ENCODE results near the gene ARL6IP4. TPM values are rescaled to one million over a fixed set of nuclear protein-coding genes. Genes with fewer than 3 reads are reported as not detected.

The ARL6IP4 gene
- total RNA-seq, 2 experiments from 2014 or later, result 140 to 142 TPM

DNA sequence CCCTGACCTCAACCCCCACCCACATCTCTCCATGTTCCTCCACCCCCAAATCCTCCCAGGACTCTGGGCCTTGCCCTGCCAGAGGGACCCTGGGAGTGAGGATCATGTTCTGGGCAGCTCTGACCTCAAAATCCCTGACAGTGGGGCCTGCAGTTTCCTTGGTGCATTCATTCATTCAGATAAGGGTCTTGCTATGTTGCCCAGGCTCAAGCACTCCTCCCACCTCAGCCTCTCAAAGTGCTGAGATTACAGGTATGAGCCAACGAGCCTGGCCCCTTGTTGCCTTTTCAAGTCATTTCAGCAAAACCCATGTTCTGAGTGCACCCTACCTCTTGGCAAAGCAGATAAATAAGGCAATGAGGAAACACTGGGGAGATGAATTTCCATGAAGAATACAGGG lies 29.6 kb downstream of the ARL6IP4 start:
- H3K4me1 Mint-ChIP-seq (ENCODE audit: low read depth), result no peaks in the 10 kb centered on the region
- no peak overlapping the region for H3K27ac Mint-ChIP-seq

DNA sequence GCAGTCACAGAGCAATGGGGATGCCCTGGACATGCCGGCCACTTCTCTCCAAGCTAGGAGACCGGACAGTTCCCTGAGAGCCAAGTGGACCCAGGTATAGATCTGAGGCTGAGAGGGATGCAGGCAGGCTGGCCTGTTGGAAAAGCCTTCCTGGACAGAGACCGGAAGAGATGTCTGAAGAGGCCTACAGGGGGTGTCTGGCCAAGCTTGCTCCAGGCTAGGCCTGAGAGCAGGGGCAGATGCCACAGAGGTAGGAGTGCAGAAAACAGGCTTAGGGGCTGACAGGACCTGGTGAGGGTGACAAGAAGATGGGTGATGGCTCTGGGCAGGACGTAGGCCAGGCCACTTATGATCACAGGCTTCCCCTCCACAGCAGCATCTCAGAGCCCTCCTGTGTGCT lies 30.2 kb downstream of the ARL6IP4 start:
- TF ChIP-seq, protein P1, sequence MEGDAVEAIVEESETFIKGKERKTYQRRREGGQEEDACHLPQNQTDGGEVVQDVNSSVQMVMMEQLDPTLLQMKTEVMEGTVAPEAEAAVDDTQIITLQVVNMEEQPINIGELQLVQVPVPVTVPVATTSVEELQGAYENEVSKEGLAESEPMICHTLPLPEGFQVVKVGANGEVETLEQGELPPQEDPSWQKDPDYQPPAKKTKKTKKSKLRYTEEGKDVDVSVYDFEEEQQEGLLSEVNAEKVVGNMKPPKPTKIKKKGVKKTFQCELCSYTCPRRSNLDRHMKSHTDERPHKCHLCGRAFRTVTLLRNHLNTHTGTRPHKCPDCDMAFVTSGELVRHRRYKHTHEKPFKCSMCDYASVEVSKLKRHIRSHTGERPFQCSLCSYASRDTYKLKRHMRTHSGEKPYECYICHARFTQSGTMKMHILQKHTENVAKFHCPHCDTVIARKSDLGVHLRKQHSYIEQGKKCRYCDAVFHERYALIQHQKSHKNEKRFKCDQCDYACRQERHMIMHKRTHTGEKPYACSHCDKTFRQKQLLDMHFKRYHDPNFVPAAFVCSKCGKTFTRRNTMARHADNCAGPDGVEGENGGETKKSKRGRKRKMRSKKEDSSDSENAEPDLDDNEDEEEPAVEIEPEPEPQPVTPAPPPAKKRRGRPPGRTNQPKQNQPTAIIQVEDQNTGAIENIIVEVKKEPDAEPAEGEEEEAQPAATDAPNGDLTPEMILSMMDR (IDR thresholded peaks at IDR 0.05), result no peak
- Mint-ChIP-seq H3K36me3 (ENCODE audit: low read depth) (peaks cover 64% of the 10 kb centered on the region), H3K4me3 (no peak overlapping the region), H3K9me3 (no peaks in the 10 kb centered on the region), H3K4me1 (ENCODE audit: low read depth) (no peaks in the 10 kb centered on the region), H3K27ac (no peak overlapping the region), H3K27me3 (no peaks in the 10 kb centered on the region)
- CTCF ChIA-PET, result no interaction called here
- no peaks in the 10 kb centered on the region for H3K4me1 ChIP-seq (ENCODE audit: insufficient read depth, low read length)
- H3K4me3 ChIP-seq (ENCODE audit: low read length), result no peak overlapping the region
- no peaks in the 10 kb centered on the region for H3K27me3 ChIP-seq (ENCODE audit: control insufficient read depth in 1 of 2, insufficient read depth in 2 of 2, low read length in 2 of 2)
- no peaks in the 10 kb centered on the region for H3K9me3 ChIP-seq (ENCODE audit: control insufficient read depth in 1 of 2, insufficient read depth in 1 of 2, low read length in 2 of 2)
- intact Hi-C loops (cut with DNase I, micrococcal nuclease), result no loop called here
- POLR2A ChIA-PET, result no interaction called here
- DNase-seq, result no peak
- no peak for ATAC-seq (ENCODE audit: poor library complexity)
- H3K36me3 ChIP-seq (ENCODE audit: insufficient read depth, low read length), result peaks cover 33% of the 10 kb centered on the region
- no peak overlapping the region for H3K27ac ChIP-seq (ENCODE audit: low read depth in 1 of 2, low read length in 2 of 2)

More for the DNA sequence above, 29.6 kb downstream of the ARL6IP4 start:
- Histone ChIP-seq H3K27ac (ENCODE audit: low read depth in 1 of 2, low read length in 2 of 2) (no peak overlapping the region), H3K27me3 (ENCODE audit: control insufficient read depth in 1 of 2, insufficient read depth in 2 of 2, low read length in 2 of 2) (no peaks in the 10 kb centered on the region), H3K9me3 (ENCODE audit: control insufficient read depth in 1 of 2, insufficient read depth in 1 of 2, low read length in 2 of 2) (no peaks in the 10 kb centered on the region), H3K4me1 (ENCODE audit: insufficient read depth, low read length) (no peaks in the 10 kb centered on the region), H3K4me3 (ENCODE audit: low read length) (no peak overlapping the region), H3K36me3 (ENCODE audit: insufficient read depth, low read length) (peaks cover 35% of the 10 kb centered on the region)
- Mint-ChIP-seq H3K27me3 (no peaks in the 10 kb centered on the region), H3K4me3 (no peak overlapping the region), H3K36me3 (ENCODE audit: low read depth) (peaks cover 65% of the 10 kb centered on the region), H3K9me3 (no peaks in the 10 kb centered on the region)
- ATAC-seq (ENCODE audit: poor library complexity), result no peak
- CTCF ChIA-PET, result no interaction called here
- POLR2A ChIA-PET, result no interaction called here
- TF ChIP-seq, protein P1 (IDR thresholded peaks at IDR 0.05), result no peak
- DNase-seq, result no peak
- intact Hi-C loops (cut with DNase I, micrococcal nuclease), result no loop called here

DNA sequence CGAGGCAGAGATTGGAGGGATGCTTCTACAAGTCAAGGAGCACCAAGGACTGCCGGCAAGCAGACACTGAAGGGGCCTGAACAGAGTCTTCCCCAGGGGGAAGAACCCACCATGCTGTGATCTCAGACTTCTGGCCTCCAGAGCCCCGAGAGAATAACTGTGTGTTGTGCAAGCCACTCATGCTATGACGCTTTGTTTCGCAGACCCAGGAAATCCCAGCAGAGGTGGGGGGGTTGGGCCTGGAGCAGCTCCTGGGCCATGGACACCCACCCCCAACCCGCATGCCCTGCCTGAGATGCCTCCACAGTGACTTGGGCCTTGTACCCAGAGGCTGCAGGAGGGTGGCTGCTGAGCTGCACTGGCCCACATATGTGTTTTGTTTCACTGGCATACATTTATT lies 31.2 kb downstream of the ARL6IP4 start:
- Histone ChIP-seq H3K4me1 (ENCODE audit: insufficient read depth, low read length) (no peaks in the 10 kb centered on the region), H3K27ac (ENCODE audit: low read depth in 1 of 2, low read length in 2 of 2) (no peak overlapping the region), H3K27me3 (ENCODE audit: control insufficient read depth in 1 of 2, insufficient read depth in 2 of 2, low read length in 2 of 2) (no peaks in the 10 kb centered on the region), H3K36me3 (ENCODE audit: insufficient read depth, low read length) (peaks cover 33% of the 10 kb centered on the region), H3K9me3 (ENCODE audit: control insufficient read depth in 1 of 2, insufficient read depth in 1 of 2, low read length in 2 of 2) (no peaks in the 10 kb centered on the region), H3K4me3 (ENCODE audit: low read length) (no peak overlapping the region)
- intact Hi-C loops (cut with DNase I, micrococcal nuclease), result no loop called here
- ChIA-PET POLR2A (no interaction called here), CTCF (no interaction called here)
- TF ChIP-seq, protein P1 (IDR thresholded peaks at IDR 0.05), result no peak
- no peak for ATAC-seq (ENCODE audit: poor library complexity)
- Mint-ChIP-seq H3K27ac (no peak overlapping the region), H3K4me1 (ENCODE audit: low read depth) (no peaks in the 10 kb centered on the region), H3K36me3 (ENCODE audit: low read depth) (peaks cover 63% of the 10 kb centered on the region), H3K4me3 (no peak overlapping the region), H3K27me3 (no peaks in the 10 kb centered on the region), H3K9me3 (no peaks in the 10 kb centered on the region)
- no peak for DNase-seq
